Lung (tissue), 12 donors: Measurements from ENCODE around the gene FBXO36. TPM values are rescaled to one million over a fixed set of nuclear protein-coding genes. Genes with fewer than 3 reads are reported as not detected.

Experiments used
- ATAC-seq: fragments of 200-7000 bp; cut with Tn5 transposase; one replicate; pipeline ENCODE4 v1.9.1; 2020; ENCODE audit warnings: moderate number of reproducible peaks; ENCODE audit not compliant: insufficient read depth, low FRiP score
- DNase-seq, 3 donors: peaks; one replicate each; pipeline ENCODE4 v3.0.0-alpha.2; 2013 to 2017
- H3K27ac ChIP-seq, 2 donors: one replicate each; pipeline ENCODE4 v1.5.1; 2013; ENCODE audit warnings: mild to moderate bottlenecking in 2 of 2, moderate library complexity in 2 of 2, control low read depth in 1 of 2, inconsistent platforms in 1 of 2, low read depth in 1 of 2, low read length in 1 of 2
- H3K27me3 ChIP-seq, 3 donors: one replicate each; pipeline ENCODE4 v1.5.1; 2013; ENCODE audit warnings: low read length in 2 of 3; ENCODE audit not compliant: control insufficient read depth in 3 of 3, insufficient read depth in 3 of 3
- H3K36me3 ChIP-seq, 4 donors: one replicate each; pipeline ENCODE4 v1.5.1; 2013; ENCODE audit warnings: low read length in 4 of 4, mild to moderate bottlenecking in 1 of 4, moderate library complexity in 1 of 4; ENCODE audit not compliant: control insufficient read depth in 4 of 4, insufficient read depth in 4 of 4
- H3K4me1 ChIP-seq, 5 donors: one replicate each; pipeline ENCODE4 v1.5.1; 2013; ENCODE audit warnings: low read length in 5 of 5, mild to moderate bottlenecking in 2 of 5, moderate library complexity in 1 of 5; ENCODE audit not compliant: control insufficient read depth in 5 of 5, insufficient read depth in 5 of 5
- H3K4me3 ChIP-seq: one replicate; pipeline ENCODE4 v1.5.1; 2013; ENCODE audit warnings: mild to moderate bottlenecking, control low read depth, moderate library complexity
- H3K9ac ChIP-seq, 2 donors: one replicate each; pipeline ENCODE4 v1.5.1; 2013; ENCODE audit warnings: low read length in 2 of 2, control low read depth in 1 of 2; ENCODE audit not compliant: insufficient read depth in 1 of 2
- H3K9me3 ChIP-seq, 4 donors: one replicate each; pipeline ENCODE4 v1.5.1; 2013; ENCODE audit warnings: low read length in 3 of 4, mild to moderate bottlenecking in 1 of 4, moderate library complexity in 1 of 4; ENCODE audit not compliant: control insufficient read depth in 4 of 4, insufficient read depth in 3 of 4
- CTCF ChIP-seq: IDR thresholded peaks from 2 replicates; pipeline ENCODE4 v1.5.1; 2012; ENCODE audit warnings: mild to moderate bottlenecking; ENCODE audit errors: control extremely low read depth, extremely low read depth
- WGBS, 2 donors: extraction: QIAGEN DNeasy Blood & Tissue Kit; methylation state at CpG; one replicate each; pipeline ENCODE4 v1.1.7; 2013; 5-methylcytosine and 5-hydroxymethylcytosine counted together
- polyA plus RNA-seq, 2 donors: library from polyadenylated mRNA; stranded (reverse); fragments of 200-250 nt; gene quantifications; one replicate each; pipeline ENCODE4 v1.2.1, GENCODE V29; 2013
- total RNA-seq, 2 donors: library from RNA; depleted of rRNA in 1 of 2; stranded (reverse); fragments of >200 nt in 1 of 2; gene quantifications; one replicate each; pipeline ENCODE4 v1.2.1, GENCODE V29; 2014 to 2021
- donor health status: control.
- donor health status: control.
- donor health status: Bipolar disorder and iron deficiency.
- donor health status: healthy.
- donor health status: DM: yes; HTN: yes; CAD: no.

Gene FBXO36
- total and polyA plus RNA-seq, 4 donors = 2.2 to 9.3 (median 4.4) TPM

GRCh38 chr2:229905601-229906000, 16.7 kb upstream of the FBXO36 start:
- DNase-seq (no peak), ATAC-seq (no peak)
- 94 to 97% methylated on average over 2 of the region's 2 CpGs for WGBS, 2 donors

GRCh38 chr2:229909090-229909489, 13.2 kb upstream of the FBXO36 start:
- ATAC-seq (no peak), DNase-seq (no peak)
- H3K4me3 ChIP-seq = no peak overlapping the region
- peaks cover 0 to 20% (median 6%) of the 10 kb centered on the region in 5 donors for H3K4me1 ChIP-seq
- H3K27ac ChIP-seq = no peak overlapping the region
- no peaks in the 10 kb centered on the region for H3K27me3 ChIP-seq
- 73 to 79% methylated on average over 2 of the region's 2 CpGs for WGBS, 2 donors
- no peaks in the 10 kb centered on the region for H3K9me3 ChIP-seq
- H3K36me3 ChIP-seq = peaks cover 0 to 10% (median 3%) of the 10 kb centered on the region in 4 donors
- TF ChIP-seq CTCF = no peak
- no peak overlapping the region for H3K9ac ChIP-seq

More at GRCh38 chr2:229905601-229906000, 16.7 kb upstream of the FBXO36 start:
- Histone ChIP-seq H3K36me3 (peaks cover 2 to 14% (median 5%) of the 10 kb centered on the region in 4 donors), H3K27me3 (no peaks in the 10 kb centered on the region), H3K4me3 (no peak overlapping the region), H3K9me3 (no peaks in the 10 kb centered on the region), H3K27ac (no peak overlapping the region), H3K9ac (no peak overlapping the region), H3K4me1 (peaks cover 0 to 21% (median 0%) of the 10 kb centered on the region in 5 donors)
- TF ChIP-seq CTCF = no peak

GRCh38 chr2:229910147-229910831, 12.0 kb upstream of the FBXO36 start:
- Histone ChIP-seq H3K27ac (no peak overlapping the region), H3K27me3 (no peaks in the 10 kb centered on the region), H3K4me1 (peaks cover 0 to 22% (median 6%) of the 10 kb centered on the region in 5 donors), H3K9me3 (no peaks in the 10 kb centered on the region), H3K9ac (no peak overlapping the region), H3K4me3 (no peak overlapping the region), H3K36me3 (peaks cover 0 to 7% (median 3%) of the 10 kb centered on the region in 4 donors)
- TF ChIP-seq CTCF = no peak
- ATAC-seq (no peak), DNase-seq (no peak)
- WGBS, 2 donors = 92% methylated on average over 1 of the region's 1 CpG
